GM23338 (cell line): ENCODE measurements around the gene ECE1.
"Not testable (repeated sequence)": the region's sequence is repeated elsewhere in the genome, so short reads cannot be mapped to it uniquely, and the experiment has no call there.

Experiments
- CREB1 ChIP-seq: fragments of 250-450 bp; sonication (Bioruptor Pico); IDR thresholded peaks from 2 replicates; pipeline ENCODE4 v1.5.0; 2020; ENCODE audit warnings: low read depth, mild to moderate bottlenecking, moderate library complexity
- CTCF ChIP-seq, 2 experiments: fragments of 200-600 bp in 1 of 2; sonication (generic) in 1 of 2; conservative IDR thresholded peaks; 2 replicates each; pipeline versions ENCODE4 v1.5.1 to v1.6.1; 2016 to 2017; ENCODE audit warnings: antibody characterized with exemption in 2 of 2, low read depth in 2 of 2, mild to moderate bottlenecking in 2 of 2, moderate library complexity in 1 of 2
- ETS1 ChIP-seq: IDR thresholded peaks from 2 replicates; pipeline ENCODE4 v1.6.1; 2016; ENCODE audit warnings: antibody characterized with exemption
- EZH2 ChIP-seq: fragments of 200-600 bp; sonication (generic); IDR thresholded peaks from one replicate; pipeline ENCODE4 v1.8.0; 2017; ENCODE audit warnings: antibody characterized with exemption, mild to moderate bottlenecking, low read depth; ENCODE audit not compliant: unreplicated experiment
- EZH2phosphoT487 ChIP-seq: fragments of 200-600 bp; sonication (generic); IDR thresholded peaks from one replicate; pipeline ENCODE4 v1.8.1; 2018; ENCODE audit warnings: antibody characterized with exemption; ENCODE audit not compliant: unreplicated experiment
- JUNB ChIP-seq: IDR thresholded peaks from one replicate; pipeline ENCODE4 v1.6.1; 2016; ENCODE audit warnings: antibody characterized with exemption; ENCODE audit not compliant: unreplicated experiment
- NANOG ChIP-seq: IDR thresholded peaks from 2 replicates; pipeline ENCODE4 v1.6.1; 2016; ENCODE audit warnings: antibody characterized with exemption, borderline replicate concordance
- POLR2AphosphoS5 ChIP-seq: IDR thresholded peaks from 2 replicates; pipeline ENCODE4 v1.6.1; 2016; ENCODE audit warnings: antibody characterized with exemption, low read depth
- REST ChIP-seq: IDR thresholded peaks from one replicate; pipeline ENCODE4 v1.6.1; 2018; ENCODE audit warnings: antibody characterized with exemption; ENCODE audit not compliant: unreplicated experiment
- STAT1 ChIP-seq: IDR thresholded peaks from one replicate; pipeline ENCODE4 v1.6.1; 2016; ENCODE audit warnings: antibody characterized with exemption; ENCODE audit not compliant: unreplicated experiment
- ZNF114 ChIP-seq: fragments of 250-450 bp; sonication (Bioruptor Pico); IDR thresholded peaks from 2 replicates; pipeline ENCODE4 v1.5.0; 2020; ENCODE audit warnings: mild to moderate bottlenecking, moderate library complexity
- ZNF462 ChIP-seq: fragments of 250-450 bp; sonication (Bioruptor Pico); IDR thresholded peaks from 2 replicates; pipeline ENCODE4 v1.5.0; 2020; ENCODE audit warnings: mild to moderate bottlenecking, moderate library complexity

GRCh38 chr1:21173096-21173495, 117.2 kb downstream of the ECE1 start:
- TF ChIP-seq POLR2AphosphoS5; EZH2phosphoT487; CTCF (conservative IDR thresholded peaks at IDR 0.05; ENCODE audit: low read depth in 2 of 2); JUNB; EZH2; ETS1; CREB1 (CRISPR knock-in tag); REST; ZNF114; STAT1; NANOG; ZNF462 (CRISPR knock-in tag): not testable (repeated sequence)
